GM12878 (cell line): ENCODE data around the gene MED22.

Experiments
- ASH2L ChIP-seq: fragments of 300-600, 200-600 bp; sonication (generic); IDR thresholded peaks from 2 replicates; pipeline ENCODE4 v1.6.1; 2017; ENCODE audit warnings: low read depth, mild to moderate bottlenecking, borderline replicate concordance
- BHLHE40 ChIP-seq, 2 experiments: fragments of 450-650 bp in 1 of 2; IDR thresholded peaks; 2 replicates each; pipeline ENCODE4 v1.6.1; 2011 to 2017; ENCODE audit warnings: low read depth in 2 of 2, borderline replicate concordance in 1 of 2, improper control_type of control experiment in 1 of 2, low read length in 1 of 2, mild to moderate bottlenecking in 1 of 2
- EZH2 ChIP-seq: IDR thresholded peaks from 2 replicates; pipeline ENCODE4 v1.6.1; 2012; ENCODE audit warnings: low read depth, mild to moderate bottlenecking, control low read depth, inconsistent platforms, low read length, borderline replicate concordance; ENCODE audit not compliant: control insufficient read depth
- POLR2A ChIP-seq: IDR thresholded peaks from 2 replicates; pipeline ENCODE4 v1.6.1; 2011; ENCODE audit warnings: low read depth, mild to moderate bottlenecking, low read length
- RAD21 ChIP-seq: IDR thresholded peaks from 2 replicates; pipeline ENCODE4 v1.6.1; 2011; ENCODE audit warnings: mild to moderate bottlenecking, low read depth, low read length, moderate library complexity; ENCODE audit not compliant: insufficient read depth
- RCOR1 ChIP-seq: conservative IDR thresholded peaks from 2 replicates; pipeline ENCODE4 v1.6.1; 2012; ENCODE audit warnings: low read depth, low read length, improper control_type of control experiment
- TF ChIP-seq, protein P1 (sequence below), 3 experiments: IDR thresholded peaks in 2 of 3; conservative IDR thresholded peaks in 1 of 3; 2 replicates each; pipeline ENCODE4 v1.5.1; 2011; ENCODE audit warnings: low read depth in 3 of 3, low read length in 3 of 3, mild to moderate bottlenecking in 3 of 3, control low read depth in 2 of 3, moderate library complexity in 2 of 3, inconsistent platforms in 1 of 3, mixed read lengths in 1 of 3; ENCODE audit not compliant: control insufficient read depth in 2 of 3, insufficient read depth in 1 of 3; ENCODE audit errors: extremely low read depth in 1 of 3
- TF ChIP-seq, protein P2 (sequence below): fragments of 450-650 bp; formaldehyde crosslinking; IDR thresholded peaks from 2 replicates; pipeline ENCODE4 v1.4.0; 2022; ENCODE audit warnings: mild to moderate bottlenecking, moderate library complexity

DNA sequence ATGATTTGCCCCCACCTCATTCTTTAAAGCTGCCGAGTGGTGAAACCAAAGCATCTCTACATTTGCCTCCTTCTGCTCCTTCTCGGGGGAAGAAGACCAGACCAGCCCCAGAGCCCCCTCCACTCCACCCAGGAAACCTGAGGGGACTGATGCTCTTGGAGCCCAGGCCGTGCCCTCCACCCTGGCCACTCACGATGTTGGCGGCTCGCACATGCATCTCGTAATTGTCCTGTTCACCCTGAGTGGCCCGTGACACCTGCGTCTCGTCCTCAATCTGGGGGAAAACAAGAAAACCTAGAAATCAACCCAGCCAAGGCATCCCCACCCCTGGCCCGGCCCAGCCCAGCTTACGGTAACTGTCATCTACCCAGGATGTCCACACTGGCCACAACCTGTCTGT, 3.0 kb downstream of the MED22 start:
- TF ChIP-seq BHLHE40 (IDR thresholded peaks at IDR 0.05; ENCODE audit: borderline replicate concordance in 1 of 2, low read depth in 2 of 2, low read length in 1 of 2), result no peak
- no peak for TF ChIP-seq RCOR1
- TF ChIP-seq POLR2A, result no peak
- TF ChIP-seq, protein P1, sequence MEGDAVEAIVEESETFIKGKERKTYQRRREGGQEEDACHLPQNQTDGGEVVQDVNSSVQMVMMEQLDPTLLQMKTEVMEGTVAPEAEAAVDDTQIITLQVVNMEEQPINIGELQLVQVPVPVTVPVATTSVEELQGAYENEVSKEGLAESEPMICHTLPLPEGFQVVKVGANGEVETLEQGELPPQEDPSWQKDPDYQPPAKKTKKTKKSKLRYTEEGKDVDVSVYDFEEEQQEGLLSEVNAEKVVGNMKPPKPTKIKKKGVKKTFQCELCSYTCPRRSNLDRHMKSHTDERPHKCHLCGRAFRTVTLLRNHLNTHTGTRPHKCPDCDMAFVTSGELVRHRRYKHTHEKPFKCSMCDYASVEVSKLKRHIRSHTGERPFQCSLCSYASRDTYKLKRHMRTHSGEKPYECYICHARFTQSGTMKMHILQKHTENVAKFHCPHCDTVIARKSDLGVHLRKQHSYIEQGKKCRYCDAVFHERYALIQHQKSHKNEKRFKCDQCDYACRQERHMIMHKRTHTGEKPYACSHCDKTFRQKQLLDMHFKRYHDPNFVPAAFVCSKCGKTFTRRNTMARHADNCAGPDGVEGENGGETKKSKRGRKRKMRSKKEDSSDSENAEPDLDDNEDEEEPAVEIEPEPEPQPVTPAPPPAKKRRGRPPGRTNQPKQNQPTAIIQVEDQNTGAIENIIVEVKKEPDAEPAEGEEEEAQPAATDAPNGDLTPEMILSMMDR (IDR thresholded peaks at IDR 0.05 in 2 of 3, conservative IDR thresholded peaks at IDR 0.05 in 1 of 3; ENCODE audit: control insufficient read depth in 2 of 3, extremely low read depth in 1 of 3, insufficient read depth in 1 of 3, low read depth in 3 of 3, low read length in 3 of 3), result no peak
- TF ChIP-seq, protein P2, sequence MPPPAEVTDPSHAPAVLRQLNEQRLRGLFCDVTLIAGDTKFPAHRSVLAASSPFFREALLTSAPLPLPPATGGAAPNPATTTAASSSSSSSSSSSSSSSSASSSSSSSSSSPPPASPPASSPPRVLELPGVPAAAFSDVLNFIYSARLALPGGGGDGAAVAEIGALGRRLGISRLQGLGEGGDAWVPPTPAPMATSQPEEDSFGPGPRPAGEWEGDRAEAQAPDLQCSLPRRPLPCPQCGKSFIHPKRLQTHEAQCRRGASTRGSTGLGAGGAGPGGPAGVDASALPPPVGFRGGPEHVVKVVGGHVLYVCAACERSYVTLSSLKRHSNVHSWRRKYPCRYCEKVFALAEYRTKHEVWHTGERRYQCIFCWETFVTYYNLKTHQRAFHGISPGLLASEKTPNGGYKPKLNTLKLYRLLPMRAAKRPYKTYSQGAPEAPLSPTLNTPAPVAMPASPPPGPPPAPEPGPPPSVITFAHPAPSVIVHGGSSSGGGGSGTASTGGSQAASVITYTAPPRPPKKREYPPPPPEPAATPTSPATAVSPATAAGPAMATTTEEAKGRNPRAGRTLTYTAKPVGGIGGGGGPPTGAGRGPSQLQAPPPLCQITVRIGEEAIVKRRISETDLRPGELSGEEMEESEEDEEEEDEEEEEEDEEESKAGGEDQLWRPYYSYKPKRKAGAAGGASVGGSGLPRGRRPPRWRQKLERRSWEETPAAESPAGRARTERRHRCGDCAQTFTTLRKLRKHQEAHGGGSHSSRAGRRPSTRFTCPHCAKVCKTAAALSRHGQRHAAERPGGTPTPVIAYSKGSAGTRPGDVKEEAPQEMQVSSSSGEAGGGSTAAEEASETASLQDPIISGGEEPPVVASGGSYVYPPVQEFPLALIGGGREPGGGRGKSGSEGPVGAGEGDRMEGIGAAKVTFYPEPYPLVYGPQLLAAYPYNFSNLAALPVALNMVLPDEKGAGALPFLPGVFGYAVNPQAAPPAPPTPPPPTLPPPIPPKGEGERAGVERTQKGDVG, result no peak
- no peak for TF ChIP-seq ASH2L
- TF ChIP-seq EZH2, result no peak
- TF ChIP-seq RAD21, result no peak
